ENCODE data around the gene GRK1. TPM values are rescaled to one million over a fixed set of nuclear protein-coding genes. Genes with fewer than 3 reads are reported as not detected.

Gene GRK1
- total RNA-seq, 2 experiments from 2014 or later, result 0.19 TPM; not detected in 1

- ChIA-PET POLR2A (no interaction called here), CTCF (no interaction called here)
These were observed 7.0 kb upstream of the GRK1 start for GRCh38 chr13:113660066-113660465.

- POLR2A ChIA-PET, result no interaction called here
- CTCF ChIA-PET, result no interaction called here
These were observed 5.5 kb upstream of the GRK1 start for GRCh38 chr13:113661509-113661908.

- CTCF ChIA-PET, result no interaction called here
- POLR2A ChIA-PET, result no interaction called here
These were observed 3.1 kb upstream of the GRK1 start for GRCh38 chr13:113663934-113664333.

- POLR2A ChIA-PET, result no interaction called here
- CTCF ChIA-PET, result no interaction called here
These were observed 2.0 kb upstream of the GRK1 start for GRCh38 chr13:113664751-113665596.

- ChIA-PET POLR2A (no interaction called here), CTCF (no interaction called here)
These were observed 1.3 kb upstream of the GRK1 start for GRCh38 chr13:113665597-113666328.

GRCh38 chr13:113666329-113666670 is 719 bp upstream of the GRK1 start:
- POLR2A ChIA-PET, result no interaction called here
- CTCF ChIA-PET, result no interaction called here

- CTCF ChIA-PET, result no interaction called here
- POLR2A ChIA-PET, result no interaction called here
These were observed 912 bp downstream of the GRK1 start for GRCh38 chr13:113667771-113668490.

- ChIA-PET POLR2A (no interaction called here), CTCF (no interaction called here)
These were observed 1.5 kb downstream of the GRK1 start for GRCh38 chr13:113668491-113668971.

GRCh38 chr13:113669231-113669754 is 2.3 kb downstream of the GRK1 start:
- POLR2A ChIA-PET, result no interaction called here
- CTCF ChIA-PET, result no interaction called here

- ChIA-PET CTCF (no interaction called here), POLR2A (no interaction called here)
These were observed 2.8 kb downstream of the GRK1 start for GRCh38 chr13:113669755-113670341.

GRCh38 chr13:113670541-113670940 is 3.5 kb downstream of the GRK1 start:
- POLR2A ChIA-PET, result no interaction called here
- CTCF ChIA-PET, result no interaction called here

- POLR2A ChIA-PET, result no interaction called here
- CTCF ChIA-PET, result no interaction called here
These were observed 4.3 kb downstream of the GRK1 start for GRCh38 chr13:113671066-113672001.

- CTCF ChIA-PET, result no interaction called here
- POLR2A ChIA-PET, result no interaction called here
These were observed 5.1 kb downstream of the GRK1 start for GRCh38 chr13:113672002-113672651.

- CTCF ChIA-PET, result no interaction called here
These were observed 55.9 kb downstream of the GRK1 start for GRCh38 chr13:113722921-113723320.

GRCh38 chr13:113723410-113724015 is 56.5 kb downstream of the GRK1 start:
- POLR2A ChIA-PET, result no interaction called here
- CTCF ChIA-PET, result no interaction called here

More at GRCh38 chr13:113722921-113723320, 55.9 kb downstream of the GRK1 start:
- POLR2A ChIA-PET, result no interaction called here

GRCh38 chr13:113724016-113724758 is 57.2 kb downstream of the GRK1 start:
- CTCF ChIA-PET, result interaction anchor here (0.6 to 1.1 kb wide), 3 partner anchors 57 to 1353 kb away, joined by 3 to 5 read pairs (median 3); partner anchors contain the start of gene GRK1
- POLR2A ChIA-PET, result no interaction called here

- CTCF ChIA-PET, result interaction anchor here (0.6 to 1.1 kb wide), 3 partner anchors 58 to 1354 kb away, joined by 3 to 5 read pairs (median 3); partner anchors contain the start of gene GRK1
- POLR2A ChIA-PET, result no interaction called here
These were observed 57.8 kb downstream of the GRK1 start for GRCh38 chr13:113724780-113725315.
